CD14-positive monocyte (primary cell): ENCODE data around the gene TSPAN13. TPM values are rescaled to one million over a fixed set of nuclear protein-coding genes. Genes with fewer than 3 reads are reported as not detected.

Experiments
- DNase-seq, 3 donors: peaks; one replicate each; pipeline ENCODE4 v3.0.0-alpha.2; 2011 to 2022
- H2AFZ ChIP-seq: 2 replicates; pipeline ENCODE4 v1.6.0; 2012; ENCODE audit warnings: mild to moderate bottlenecking, low read depth, low read length, inconsistent platforms; ENCODE audit not compliant: insufficient read depth, poor library complexity, severe bottlenecking
- H3K27ac ChIP-seq, 2 donors: 1 replicate in 1 of 2; 2 replicates in 1 of 2; pipeline ENCODE4 v1.5.1; 2012 to 2013; ENCODE audit warnings: low read length in 2 of 2, control low read depth in 1 of 2, inconsistent platforms in 1 of 2, low read depth in 1 of 2, mild to moderate bottlenecking in 1 of 2
- H3K27me3 ChIP-seq, 2 donors: one replicate each; pipeline versions ENCODE4 v1.6.0 to v1.6.1; 2011 to 2013; ENCODE audit warnings: low read length in 2 of 2; ENCODE audit not compliant: control insufficient read depth in 2 of 2, insufficient read depth in 2 of 2
- H3K36me3 ChIP-seq, 2 donors: replicated peaks in 1 of 2; 1 replicate in 1 of 2; 2 replicates in 1 of 2; pipeline versions ENCODE4 v1.5.1 to v1.6.1; 2012 to 2013; ENCODE audit warnings: low read length in 2 of 2, control low read depth in 1 of 2, inconsistent platforms in 1 of 2, mild to moderate bottlenecking in 1 of 2; ENCODE audit not compliant: insufficient read depth in 2 of 2, control insufficient read depth in 1 of 2
- H3K4me1 ChIP-seq, 2 donors: 1 replicate in 1 of 2; 2 replicates in 1 of 2; pipeline versions ENCODE4 v1.5.1 to v1.6.1; 2012 to 2013; ENCODE audit warnings: low read length in 2 of 2, control low read depth in 1 of 2, inconsistent platforms in 1 of 2, mild to moderate bottlenecking in 1 of 2, moderate library complexity in 1 of 2; ENCODE audit not compliant: insufficient read depth in 2 of 2, control insufficient read depth in 1 of 2
- H3K4me2 ChIP-seq: replicated peaks from 2 replicates; pipeline ENCODE3; 2012; ENCODE audit warnings: low read length, moderate library complexity, mild to moderate bottlenecking; ENCODE audit not compliant: poor library complexity, severe bottlenecking; ENCODE audit errors: extremely low read depth
- H3K4me3 ChIP-seq, 3 experiments: fragments of 200-600 bp in 1 of 3; sonication (generic) in 1 of 3; replicated peaks in 1 of 3; 1 replicate in 2 of 3; 2 replicates in 1 of 3; pipeline ENCODE4 v1.5.1; 2011 to 2013; ENCODE audit warnings: low read length in 3 of 3, mild to moderate bottlenecking in 3 of 3, control low read depth in 2 of 3, low read depth in 2 of 3, inconsistent platforms in 1 of 3, moderate library complexity in 1 of 3
- H3K79me2 ChIP-seq: 2 replicates; pipeline ENCODE4 v1.6.0; 2012; ENCODE audit warnings: mild to moderate bottlenecking, control low read depth, inconsistent platforms, low read length, moderate library complexity; ENCODE audit not compliant: insufficient read depth
- H3K9ac ChIP-seq: 2 replicates; pipeline ENCODE4 v1.6.0; 2017; ENCODE audit warnings: low read length, mild to moderate bottlenecking; ENCODE audit not compliant: insufficient read depth, poor library complexity, severe bottlenecking
- H3K9me3 ChIP-seq, 2 donors: replicated peaks in 1 of 2; 1 replicate in 1 of 2; 2 replicates in 1 of 2; pipeline versions ENCODE4 v1.5.1 to v1.6.1; 2012 to 2013; ENCODE audit warnings: low read length in 2 of 2, control low read depth in 1 of 2; ENCODE audit not compliant: control insufficient read depth in 1 of 2, insufficient read depth in 1 of 2
- H4K20me1 ChIP-seq: 2 replicates; pipeline ENCODE4 v1.6.0; 2012; ENCODE audit warnings: mild to moderate bottlenecking, low read length, control low read depth, moderate library complexity; ENCODE audit not compliant: insufficient read depth
- H3K27ac Mint-ChIP-seq, 7 donors: one replicate each; pipeline ENCODE4 v1.8.0; 2020; ENCODE audit warnings: mild to moderate bottlenecking in 7 of 7, mixed read lengths in 7 of 7, moderate library complexity in 6 of 7, inconsistent platforms in 2 of 7
- H3K27me3 Mint-ChIP-seq, 3 donors: one replicate each; pipeline ENCODE4 v1.8.0; 2021 to 2022; ENCODE audit warnings: low read depth in 3 of 3, mild to moderate bottlenecking in 3 of 3, mixed read lengths in 3 of 3, moderate library complexity in 3 of 3, inconsistent platforms in 1 of 3
- H3K36me3 Mint-ChIP-seq, 2 donors: one replicate each; pipeline ENCODE4 v1.8.0; 2020; ENCODE audit warnings: mixed read lengths in 2 of 2, inconsistent platforms in 1 of 2, mild to moderate bottlenecking in 1 of 2
- H3K4me1 Mint-ChIP-seq: one replicate; pipeline ENCODE4 v1.8.0; 2020; ENCODE audit warnings: mild to moderate bottlenecking, mixed read lengths
- H3K4me3 Mint-ChIP-seq, 2 donors: one replicate each; pipeline ENCODE4 v1.8.0; 2020; ENCODE audit warnings: mild to moderate bottlenecking in 2 of 2, mixed read lengths in 2 of 2, moderate library complexity in 1 of 2
- H3K9me3 Mint-ChIP-seq, 7 donors: one replicate each; pipeline ENCODE4 v1.8.0; 2020 to 2022; ENCODE audit warnings: mixed read lengths in 7 of 7, mild to moderate bottlenecking in 6 of 7, moderate library complexity in 6 of 7, inconsistent platforms in 2 of 7
- CTCF ChIP-seq: fragments of 200-600 bp; IDR thresholded peaks from one replicate; pipeline ENCODE4 v1.8.0; 2022; ENCODE audit warnings: antibody characterized with exemption, mild to moderate bottlenecking
- WGBS: methylation state at CpG from one replicate; pipeline ENCODE4 v1.1.5; 2013; ENCODE audit warnings: missing lambda C conversion rate; ENCODE audit not compliant: insufficient coverage; 5-methylcytosine and 5-hydroxymethylcytosine counted together
- intact Hi-C, 2 donors: fragments of 100-400 bp; cut with micrococcal nuclease; formaldehyde crosslinking; loops; one replicate each; pipeline versions ENCODE4 v1.15.0 to v1.15.1; 2023
- polyA plus RNA-seq, 3 donors: library from polyadenylated mRNA; depleted of rRNA in 1 of 3; unstranded in 2 of 3; stranded (reverse) in 1 of 3; fragments of 300-500 nt in 2 of 3; fragments of >200 nt in 1 of 3; fragmentation: Illumina TruSeq in 2 of 3; gene quantifications; 1 replicate in 2 of 3; 2 replicates in 1 of 3; pipeline ENCODE4 v1.2.3, GENCODE V29; 2012 to 2021

Gene TSPAN13
- polyA plus RNA-seq, 3 donors: 0.09 to 0.17 (median 0.16) TPM

- Mint-ChIP-seq H3K27ac (no peak overlapping the region), H3K27me3 (peaks cover 0 to 3% (median 0%) of the 10 kb centered on the region in 3 donors), H3K9me3 (peaks cover 0 to 6% (median 2%) of the 10 kb centered on the region in 7 donors), H3K36me3 (no peaks in the 10 kb centered on the region), H3K4me3 (no peak overlapping the region), H3K4me1 (no peaks in the 10 kb centered on the region)
- H3K27me3 ChIP-seq: no peaks in the 10 kb centered on the region
- H3K9ac ChIP-seq: no peak overlapping the region
- no peaks in the 10 kb centered on the region for H3K36me3 ChIP-seq
- WGBS: no CpG with 5 or more reads among the region's 4 CpGs
- H4K20me1 ChIP-seq: no peaks in the 10 kb centered on the region
- H3K27ac ChIP-seq: no peak overlapping the region
- no peaks in the 10 kb centered on the region for H3K9me3 ChIP-seq
- no peak overlapping the region for H2AFZ ChIP-seq
- no peak overlapping the region for H3K4me2 ChIP-seq
- no peak for DNase-seq
- no peak overlapping the region for H3K4me3 ChIP-seq
- no peak for TF ChIP-seq CTCF
- intact Hi-C loops: no loop called here
- H3K4me1 ChIP-seq: no peaks in the 10 kb centered on the region
- H3K79me2 ChIP-seq: no peaks in the 10 kb centered on the region
Measured at GRCh38 chr7:16727736-16728135, 25.8 kb upstream of the TSPAN13 start.

GRCh38 chr7:16728811-16729210 lies 24.7 kb upstream of the TSPAN13 start:
- H3K4me2 ChIP-seq: no peak overlapping the region
- no peaks in the 10 kb centered on the region for H3K27me3 ChIP-seq
- TF ChIP-seq CTCF: no peak
- H3K9me3 ChIP-seq: no peaks in the 10 kb centered on the region
- H3K36me3 Mint-ChIP-seq: no peaks in the 10 kb centered on the region
- no peak overlapping the region for H2AFZ ChIP-seq
- H3K79me2 ChIP-seq: no peaks in the 10 kb centered on the region
- no peak overlapping the region for H3K27ac ChIP-seq
- H4K20me1 ChIP-seq: no peaks in the 10 kb centered on the region
- H3K27me3 Mint-ChIP-seq: peaks cover 0 to 3% (median 0%) of the 10 kb centered on the region in 3 donors
- no peak for DNase-seq
- no peaks in the 10 kb centered on the region for H3K4me1 Mint-ChIP-seq
- no peak overlapping the region for H3K27ac Mint-ChIP-seq
- intact Hi-C loops: no loop called here
- no peak overlapping the region for H3K4me3 Mint-ChIP-seq
- H3K36me3 ChIP-seq: no peaks in the 10 kb centered on the region
- 100% methylated on average over 6 of the region's 10 CpGs for WGBS
- H3K4me1 ChIP-seq: no peaks in the 10 kb centered on the region
- H3K9me3 Mint-ChIP-seq: peaks cover 0 to 6% (median 2%) of the 10 kb centered on the region in 7 donors
- no peak overlapping the region for H3K9ac ChIP-seq
- H3K4me3 ChIP-seq: no peak overlapping the region
